DOHH2 (cell line): ENCODE data around the gene UBASH3B.

Experiments
- H3F3A ChIP-seq: fragments of 200-600 bp; sonication (generic), shearing (Covaris generic); 2 replicates; pipeline ENCODE4 v1.6.0; 2016; ENCODE audit warnings: antibody characterized with exemption, mild to moderate bottlenecking; ENCODE audit not compliant: control insufficient read depth, insufficient read depth
- H3K27ac ChIP-seq: fragments of 200-600 bp; sonication (generic); 2 replicates; pipeline ENCODE4 v1.5.1; 2014; ENCODE audit warnings: low read depth, mild to moderate bottlenecking, low read length, moderate library complexity
- H3K27me3 ChIP-seq: fragments of 200-600 bp; sonication (generic); 2 replicates; pipeline ENCODE4 v1.6.1; 2014; ENCODE audit warnings: mild to moderate bottlenecking, low read length, mixed read lengths; ENCODE audit not compliant: control insufficient read depth
- H3K36me3 ChIP-seq: fragments of 200-600 bp; sonication (generic); 2 replicates; pipeline ENCODE4 v1.6.1; 2014; ENCODE audit warnings: mild to moderate bottlenecking, low read length, moderate library complexity, mixed read lengths; ENCODE audit not compliant: control insufficient read depth
- H3K4me1 ChIP-seq: fragments of 200-600 bp; sonication (generic); 2 replicates; pipeline ENCODE4 v1.6.1; 2014; ENCODE audit warnings: mild to moderate bottlenecking, low read length, mixed read lengths; ENCODE audit not compliant: control insufficient read depth
- H3K4me2 ChIP-seq: fragments of 200-600 bp; sonication (generic); 2 replicates; pipeline ENCODE4 v1.6.0; 2014; ENCODE audit warnings: mild to moderate bottlenecking, low read length, moderate library complexity
- H3K4me3 ChIP-seq: fragments of 200-600 bp; sonication (generic); 2 replicates; pipeline ENCODE4 v1.5.1; 2014; ENCODE audit warnings: mild to moderate bottlenecking, low read length, mixed read lengths
- H3K79me2 ChIP-seq: fragments of 200-600 bp; sonication (generic); 2 replicates; pipeline ENCODE4 v1.6.1; 2014; ENCODE audit warnings: mild to moderate bottlenecking, low read length, mixed read lengths; ENCODE audit not compliant: control insufficient read depth
- H3K9me2 ChIP-seq: fragments of 200-600 bp; sonication (generic); replicated peaks from 2 replicates; pipeline ENCODE4 v1.6.1; 2014; ENCODE audit warnings: mild to moderate bottlenecking, low read length, mixed read lengths; ENCODE audit not compliant: control insufficient read depth
- H3K9me3 ChIP-seq: fragments of 200-600 bp; sonication (generic); 2 replicates; pipeline ENCODE4 v1.6.1; 2014; ENCODE audit warnings: antibody characterized with exemption, low read length, mixed read lengths; ENCODE audit not compliant: control insufficient read depth, insufficient read depth
- H4K20me1 ChIP-seq: fragments of 200-600 bp; sonication (generic); 2 replicates; pipeline ENCODE4 v1.6.0; 2014; ENCODE audit warnings: low read depth, mild to moderate bottlenecking, antibody characterized with exemption, low read length, moderate library complexity; ENCODE audit not compliant: control insufficient read depth, insufficient read depth
- EZH2phosphoT487 ChIP-seq: fragments of 200-600 bp; sonication (generic); IDR thresholded peaks from 2 replicates; pipeline ENCODE4 v1.6.1; 2017; ENCODE audit warnings: borderline replicate concordance, mild to moderate bottlenecking, antibody characterized with exemption, low read length, moderate library complexity, mixed read lengths
- TF ChIP-seq, protein P1 (sequence below): fragments of 200-600 bp; sonication (generic); IDR thresholded peaks from one replicate; pipeline ENCODE4 v1.5.1; 2014; ENCODE audit warnings: antibody characterized with exemption, mild to moderate bottlenecking, low read depth, low read length; ENCODE audit not compliant: poor library complexity, severe bottlenecking

The UBASH3B gene

GRCh38 chr11:122723576-122723975 lies 68.1 kb downstream of the UBASH3B start:
- TF ChIP-seq, protein P1, sequence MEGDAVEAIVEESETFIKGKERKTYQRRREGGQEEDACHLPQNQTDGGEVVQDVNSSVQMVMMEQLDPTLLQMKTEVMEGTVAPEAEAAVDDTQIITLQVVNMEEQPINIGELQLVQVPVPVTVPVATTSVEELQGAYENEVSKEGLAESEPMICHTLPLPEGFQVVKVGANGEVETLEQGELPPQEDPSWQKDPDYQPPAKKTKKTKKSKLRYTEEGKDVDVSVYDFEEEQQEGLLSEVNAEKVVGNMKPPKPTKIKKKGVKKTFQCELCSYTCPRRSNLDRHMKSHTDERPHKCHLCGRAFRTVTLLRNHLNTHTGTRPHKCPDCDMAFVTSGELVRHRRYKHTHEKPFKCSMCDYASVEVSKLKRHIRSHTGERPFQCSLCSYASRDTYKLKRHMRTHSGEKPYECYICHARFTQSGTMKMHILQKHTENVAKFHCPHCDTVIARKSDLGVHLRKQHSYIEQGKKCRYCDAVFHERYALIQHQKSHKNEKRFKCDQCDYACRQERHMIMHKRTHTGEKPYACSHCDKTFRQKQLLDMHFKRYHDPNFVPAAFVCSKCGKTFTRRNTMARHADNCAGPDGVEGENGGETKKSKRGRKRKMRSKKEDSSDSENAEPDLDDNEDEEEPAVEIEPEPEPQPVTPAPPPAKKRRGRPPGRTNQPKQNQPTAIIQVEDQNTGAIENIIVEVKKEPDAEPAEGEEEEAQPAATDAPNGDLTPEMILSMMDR, result no peak
- TF ChIP-seq EZH2phosphoT487, result no peak
- Histone ChIP-seq H3K9me2 (no peaks in the 10 kb centered on the region), H3K27me3 (no peaks in the 10 kb centered on the region), H4K20me1 (no peaks in the 10 kb centered on the region), H3K79me2 (peaks cover 20% of the 10 kb centered on the region), H3K4me3 (no peak overlapping the region), H3F3A (0 out of 2 replicates have a peak, but pooled peaks cover 2% of the 10 kb centered on the region), H3K4me1 (peaks cover 52% of the 10 kb centered on the region), H3K27ac (no peak overlapping the region), H3K4me2 (no peak overlapping the region), H3K9me3 (no peaks in the 10 kb centered on the region), H3K36me3 (0 out of 2 replicates have a peak, but pooled peaks cover 3% of the 10 kb centered on the region)

DNA sequence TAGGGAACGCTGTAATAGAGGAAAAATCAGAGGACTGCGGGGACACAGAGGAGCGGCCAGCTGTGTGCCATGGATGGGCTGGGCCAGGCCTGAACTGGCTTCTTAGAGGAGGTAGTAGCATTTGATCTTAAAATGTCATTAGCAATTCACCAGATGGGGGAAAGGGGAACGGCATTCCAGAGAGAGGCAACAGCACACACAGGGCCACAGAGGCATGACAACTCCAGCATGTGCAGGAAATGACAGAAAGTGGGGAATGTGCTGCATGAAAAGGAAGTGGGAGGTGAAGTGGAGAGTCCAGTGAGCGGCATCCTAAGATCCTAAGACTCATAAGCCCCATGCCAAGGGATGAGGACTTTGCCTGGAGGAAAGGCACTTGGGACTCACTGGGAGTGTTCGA lies 69.0 kb downstream of the UBASH3B start:
- Histone ChIP-seq H3K4me2 (no peak overlapping the region), H4K20me1 (no peaks in the 10 kb centered on the region), H3K9me2 (no peaks in the 10 kb centered on the region), H3K79me2 (peaks cover 25% of the 10 kb centered on the region), H3F3A (0 out of 2 replicates have a peak, but pooled peaks cover 2% of the 10 kb centered on the region), H3K27me3 (no peaks in the 10 kb centered on the region), H3K27ac (no peak overlapping the region), H3K9me3 (no peaks in the 10 kb centered on the region), H3K36me3 (0 out of 2 replicates have a peak, but pooled peaks cover 3% of the 10 kb centered on the region), H3K4me1 (peaks cover 55% of the 10 kb centered on the region), H3K4me3 (no peak overlapping the region)
- TF ChIP-seq EZH2phosphoT487, result no peak
- TF ChIP-seq, protein P1, result no peak

DNA sequence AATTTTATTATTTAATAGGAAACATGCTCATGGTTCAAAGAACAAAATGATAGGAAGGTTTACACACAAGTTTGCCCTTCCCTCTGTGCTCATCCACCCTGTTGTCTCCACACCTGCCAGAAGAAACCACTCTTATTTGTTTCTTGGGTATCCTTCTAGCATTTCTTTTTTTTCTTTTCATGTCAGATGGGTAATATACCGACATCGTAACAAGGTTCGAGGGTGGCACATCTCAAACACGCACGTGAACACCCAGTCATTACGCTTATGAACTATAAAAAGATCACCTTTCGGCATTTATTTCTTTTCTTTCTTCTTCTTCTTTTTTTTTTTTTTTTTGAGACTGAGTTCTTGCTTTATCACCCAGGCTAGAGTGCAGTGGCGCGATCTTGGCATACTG lies 70.5 kb downstream of the UBASH3B start:
- H3K4me1 ChIP-seq, result peaks cover 47% of the 10 kb centered on the region
- H3K27me3 ChIP-seq, result no peaks in the 10 kb centered on the region
- H3K9me3 ChIP-seq, result no peaks in the 10 kb centered on the region
- H4K20me1 ChIP-seq, result no peaks in the 10 kb centered on the region
- no peak overlapping the region for H3K27ac ChIP-seq
- H3K79me2 ChIP-seq, result peaks cover 25% of the 10 kb centered on the region
- H3F3A ChIP-seq, result 0 out of 2 replicates have a peak, but pooled peaks cover 2% of the 10 kb centered on the region
- TF ChIP-seq, protein P1, result no peak
- no peak for TF ChIP-seq EZH2phosphoT487
- H3K4me2 ChIP-seq, result peak overlapping the region; percentile 71
- no peak overlapping the region; the same call in 1 of the 2 replicates for H3K4me3 ChIP-seq
- 0 out of 2 replicates have a peak, but pooled peaks cover 3% of the 10 kb centered on the region for H3K36me3 ChIP-seq
- no peaks in the 10 kb centered on the region for H3K9me2 ChIP-seq
